Activated T-cell treated with anti-CD3 and anti-CD28 coated beads, Interleukin-2, amount 50 U/mL, for 1 hour (primary cell): ENCODE measurements around the gene CATSPERE.
"Not testable (repeated sequence)": the region's sequence is repeated elsewhere in the genome, so short reads cannot be mapped to it uniquely, and the experiment has no call there.

Source experiments
- DNase-seq: peaks from one replicate; pipeline ENCODE4 v3.0.0-alpha.2; 2020

The CATSPERE gene

DNA sequence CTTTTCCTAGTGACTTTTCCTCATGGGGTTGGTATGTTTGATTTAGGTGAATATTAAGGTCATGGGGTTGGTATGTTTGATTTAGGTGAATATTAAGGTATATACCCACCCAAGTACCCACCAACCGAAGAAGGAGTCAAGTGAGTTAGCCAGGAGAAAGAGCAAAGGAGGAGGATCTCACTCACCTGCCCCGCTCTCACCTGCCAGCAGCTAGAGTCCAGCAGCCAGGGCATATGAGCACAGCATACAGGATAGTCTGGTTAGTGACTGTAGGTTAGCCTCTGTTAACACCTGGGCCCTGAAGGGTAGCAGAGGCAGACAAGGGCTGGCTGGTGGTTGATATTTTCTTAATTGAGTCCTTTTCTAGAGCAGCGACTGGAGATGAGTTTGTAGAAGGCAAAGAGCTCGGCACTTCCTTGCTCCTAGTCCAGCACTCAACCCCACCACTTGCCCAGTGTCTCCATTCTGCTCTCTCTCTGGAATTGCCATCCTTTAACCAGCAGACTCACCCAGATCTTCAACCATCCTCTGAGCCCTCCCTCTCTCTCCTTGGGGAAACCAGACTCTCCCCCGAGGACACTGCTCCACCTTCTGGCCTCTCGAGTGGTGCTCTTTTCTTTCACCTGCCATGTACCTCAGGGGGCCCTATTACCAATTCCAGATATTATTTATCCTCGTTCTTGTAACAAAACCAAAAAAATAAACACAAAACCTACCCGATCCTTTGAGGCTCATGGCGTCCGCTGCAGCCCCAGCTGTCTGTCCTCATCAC, 175.6 kb downstream of the CATSPERE start:
- no peak for DNase-seq

DNA sequence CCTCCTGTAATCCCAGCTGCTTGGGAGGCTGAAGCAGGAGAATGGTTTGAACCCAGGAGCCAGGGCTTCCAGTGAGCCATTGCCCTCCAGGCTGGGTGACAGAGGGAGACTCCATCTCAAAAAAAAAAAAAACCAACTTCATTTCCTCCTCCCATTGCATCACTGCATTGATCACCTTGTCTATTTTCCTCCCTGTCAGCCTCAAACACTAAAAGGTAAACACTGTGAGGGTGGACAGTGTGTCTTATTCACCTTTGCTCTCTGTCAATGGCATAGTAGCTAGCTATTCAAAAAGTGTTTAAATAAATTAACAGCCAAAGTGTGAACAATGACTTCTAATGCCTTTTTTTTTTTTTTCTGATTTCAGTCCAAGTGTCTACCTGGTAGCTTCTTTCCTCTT, 178.5 kb downstream of the CATSPERE start:
- DNase-seq, result no peak

DNA sequence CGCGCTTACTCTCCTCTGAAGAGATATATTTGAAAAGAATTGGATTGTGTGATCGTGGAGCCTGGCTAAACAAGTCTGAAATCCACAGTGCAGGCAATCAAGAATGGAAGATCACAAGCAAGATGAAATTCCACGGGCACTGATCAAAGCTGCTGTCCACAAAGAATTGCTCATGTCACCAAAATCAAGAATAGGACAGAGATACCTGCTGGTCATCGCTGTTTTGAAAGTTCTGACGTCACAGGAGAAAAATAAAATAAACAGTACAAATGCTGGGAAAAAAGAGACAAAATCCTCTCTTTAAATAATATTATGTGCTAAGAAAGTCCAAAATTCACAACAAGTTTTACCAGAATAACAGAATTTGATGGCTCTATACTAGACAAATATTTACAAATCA, 179.8 kb downstream of the CATSPERE start:
- no peak for DNase-seq

DNA sequence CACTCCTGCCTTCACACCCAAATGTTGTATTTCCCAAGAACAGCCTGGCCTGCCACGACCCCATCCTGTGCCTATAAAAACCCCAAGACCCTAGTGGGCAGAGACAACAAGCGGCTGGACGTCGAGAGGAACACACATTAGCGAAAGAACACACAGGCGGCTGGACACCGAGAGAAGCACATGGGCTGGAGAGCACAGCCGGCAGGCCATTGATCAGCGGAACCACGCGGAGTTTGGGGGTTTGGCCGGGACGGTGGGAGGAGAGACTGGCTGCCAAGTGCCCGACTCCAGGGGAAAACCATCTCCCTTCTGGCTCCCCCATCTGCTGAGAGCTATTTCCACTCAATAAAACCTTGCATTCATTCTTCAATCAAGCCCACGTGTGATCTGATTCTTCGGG, 181.5 kb downstream of the CATSPERE start:
- DNase-seq, result no peak

DNA sequence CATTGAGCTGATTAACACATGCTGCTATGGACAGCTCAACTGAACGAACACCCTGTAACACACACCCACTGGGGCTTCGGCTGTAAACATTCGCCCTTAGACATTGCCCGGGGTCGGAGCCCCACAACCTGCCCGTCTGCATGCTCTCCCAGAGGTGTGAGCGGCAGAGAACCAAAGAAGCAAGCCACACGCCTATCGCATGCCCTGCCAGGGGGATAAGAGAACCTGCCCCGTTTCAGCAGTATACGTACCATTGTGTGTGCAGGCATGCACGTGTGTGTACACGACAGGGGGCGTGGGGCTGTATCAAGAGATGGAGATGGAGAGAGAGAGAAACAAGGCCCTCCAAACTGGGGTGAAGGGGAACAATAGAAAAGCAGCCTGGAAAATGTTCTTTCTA, 181.9 kb downstream of the CATSPERE start:
- DNase-seq, result no peak

DNA sequence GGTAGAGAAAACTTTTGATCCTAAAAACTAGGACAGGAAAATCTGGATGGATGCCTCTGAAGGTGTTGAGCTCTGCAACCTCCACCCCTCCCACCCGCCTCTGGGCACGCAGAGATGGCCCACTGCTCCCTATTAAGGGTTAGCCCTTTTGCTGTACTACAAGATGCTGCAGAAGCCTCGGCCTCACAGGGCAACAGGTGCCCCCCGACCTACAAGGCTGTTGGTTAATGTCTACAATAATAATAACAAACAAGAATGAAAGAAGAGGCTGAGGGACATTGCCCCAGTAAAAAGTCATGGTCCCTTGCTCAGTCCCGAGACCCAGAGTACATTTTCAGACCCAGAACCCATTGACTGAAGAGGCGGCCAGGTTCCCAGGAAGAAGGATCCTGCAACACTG, 184.3 kb downstream of the CATSPERE start:
- no peak for DNase-seq

DNA sequence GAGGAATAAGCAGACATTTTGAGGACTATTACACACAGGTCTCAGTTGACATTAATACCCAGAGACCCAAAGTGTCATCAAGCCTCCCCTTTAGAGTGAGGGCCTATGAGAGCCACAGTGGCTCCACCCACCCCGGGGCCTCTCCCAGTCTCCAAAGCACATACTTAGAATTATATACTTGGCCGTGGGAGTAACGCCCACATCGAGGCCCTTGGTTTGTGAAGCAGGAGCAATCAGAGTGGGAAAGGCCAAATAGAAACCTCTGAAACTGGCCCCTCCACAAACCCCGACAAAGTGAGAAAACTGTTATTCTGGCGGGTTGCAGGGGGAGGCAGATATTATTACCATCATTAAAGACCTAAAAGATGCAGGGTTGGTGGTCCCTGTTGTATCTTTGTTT, 184.8 kb downstream of the CATSPERE start:
- DNase-seq, result no peak

DNA sequence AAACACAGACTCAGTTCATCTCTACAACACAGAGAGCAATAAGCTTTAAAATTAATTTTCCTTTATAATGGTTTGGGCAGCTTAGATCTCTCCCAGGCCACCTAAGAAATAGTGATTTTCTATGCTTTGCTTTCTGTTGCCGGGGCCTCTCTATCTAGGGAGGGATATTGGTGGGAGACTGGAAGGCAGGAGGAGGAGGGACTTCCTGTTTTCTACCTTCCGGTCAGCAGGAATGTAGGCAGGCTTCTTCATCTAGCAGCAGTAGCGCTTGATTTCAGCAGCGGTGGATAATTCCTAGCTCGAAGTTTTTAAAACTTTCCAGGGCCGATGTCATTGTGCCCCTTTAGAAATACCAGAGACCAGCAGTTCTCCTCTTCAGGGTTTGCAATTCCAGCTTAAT, 186.7 kb downstream of the CATSPERE start:
- no peak for DNase-seq

DNA sequence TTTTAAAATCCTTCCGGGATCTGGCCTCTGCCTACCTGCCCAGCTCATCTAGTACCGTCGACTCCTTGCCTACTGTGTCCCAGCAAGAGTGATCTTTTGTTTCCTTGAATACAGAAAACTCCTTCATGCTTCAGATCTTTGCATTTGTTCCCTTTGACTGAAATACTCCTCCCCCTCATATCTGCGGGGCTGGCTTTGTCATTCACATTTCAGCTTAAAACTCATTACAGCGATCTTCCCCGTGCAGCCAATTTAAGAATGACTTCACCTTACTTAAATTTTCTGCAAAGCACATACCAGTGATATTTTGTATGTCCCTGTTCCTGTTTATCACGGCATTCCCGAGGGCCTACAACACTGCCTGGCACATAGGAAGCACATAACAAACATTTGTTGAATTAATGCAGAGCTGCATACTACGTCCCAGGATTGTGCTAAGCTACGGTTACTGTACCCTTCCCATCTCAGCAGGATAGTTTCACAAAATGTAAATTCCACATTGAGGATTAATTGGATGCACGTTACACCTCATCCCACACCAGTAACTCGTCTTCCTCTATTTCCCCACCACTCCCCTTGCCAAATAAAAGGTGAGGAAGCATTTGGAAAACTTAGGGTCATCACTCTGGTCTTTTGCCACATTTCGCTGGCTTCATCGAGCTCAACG, 191.0 kb downstream of the CATSPERE start:
- no peak for DNase-seq

DNA sequence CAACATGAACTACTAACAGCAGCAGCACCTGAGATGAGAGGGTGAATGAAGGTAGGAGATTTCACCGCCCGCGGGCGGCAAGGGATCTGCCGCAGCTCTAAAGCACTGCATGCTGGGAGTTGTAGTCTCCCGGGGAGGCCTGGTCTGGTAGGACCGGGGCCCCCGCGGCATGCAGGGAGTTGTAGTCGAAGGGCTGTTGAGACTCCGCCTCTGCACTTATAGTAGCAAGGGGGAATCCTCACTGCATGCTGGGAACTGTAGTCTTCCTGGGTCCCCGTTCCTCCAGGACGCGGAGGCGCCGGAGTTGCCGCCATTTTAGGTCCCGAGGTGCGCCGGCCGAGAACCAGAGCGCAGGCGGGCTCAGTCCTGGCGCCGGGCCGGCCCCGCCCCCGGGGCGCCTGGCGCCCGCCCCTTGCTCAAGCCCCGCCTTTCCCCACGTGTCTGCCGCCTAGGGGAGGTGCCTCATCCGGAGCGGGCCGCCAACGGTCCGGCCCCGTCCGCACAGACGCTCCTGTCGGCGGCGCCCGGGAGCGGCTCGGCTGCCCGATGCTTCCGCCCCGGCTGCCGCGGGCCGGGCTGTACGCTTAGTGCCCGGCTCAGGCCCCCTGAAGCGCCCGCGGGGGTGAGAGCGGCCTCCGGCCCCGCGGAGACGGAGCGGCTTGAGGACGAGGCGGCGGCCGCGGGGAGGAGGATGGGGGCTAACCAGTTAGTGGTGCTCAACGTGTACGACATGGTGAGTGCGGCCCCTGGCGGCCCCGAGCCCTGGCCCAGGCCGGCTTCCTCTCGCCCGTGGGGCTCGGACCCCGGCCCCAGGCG, 191.8 kb downstream of the CATSPERE start, which contains the start of gene DESI2:
Gene DESI2, plus strand, starts transcription at position 504 of the 816 bp plus-strand sequence. Its CDS starts 188 bp downstream, at position 692.
- DNase-seq, result peak; percentile 98

DNA sequence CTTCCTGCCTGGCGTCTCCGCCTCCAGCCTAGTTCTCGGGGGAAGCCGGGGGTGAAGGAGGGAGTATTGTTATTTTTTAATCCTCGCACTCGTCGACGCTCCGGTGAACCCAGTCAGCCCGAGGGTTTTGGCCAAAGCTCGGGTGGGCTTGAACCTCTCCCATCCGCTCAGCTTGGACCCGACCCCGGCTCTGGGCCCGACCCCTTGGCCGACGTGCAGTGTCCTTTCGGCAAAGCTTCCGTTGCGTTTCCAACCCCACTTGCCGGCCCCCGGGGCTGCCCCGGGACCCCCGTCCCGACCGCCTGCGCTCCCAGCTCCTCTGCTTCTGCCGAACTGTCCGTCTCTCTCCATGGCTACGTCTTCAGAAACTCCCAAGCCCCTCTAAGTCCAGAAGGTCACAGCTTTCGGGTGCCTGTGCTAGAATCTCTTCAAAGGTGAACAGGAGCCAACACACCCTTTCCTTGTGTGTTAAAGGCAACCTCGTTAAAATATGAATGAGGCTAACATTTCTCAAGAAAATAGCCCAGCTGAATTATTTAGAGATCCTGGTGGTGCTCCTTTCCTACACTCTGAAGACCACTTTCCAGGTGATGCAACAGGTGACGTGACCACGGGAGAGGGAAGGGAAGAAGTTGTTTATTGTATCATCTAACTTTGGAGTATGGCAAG, 192.5 kb downstream of the CATSPERE start:
- no peak for DNase-seq

DNA sequence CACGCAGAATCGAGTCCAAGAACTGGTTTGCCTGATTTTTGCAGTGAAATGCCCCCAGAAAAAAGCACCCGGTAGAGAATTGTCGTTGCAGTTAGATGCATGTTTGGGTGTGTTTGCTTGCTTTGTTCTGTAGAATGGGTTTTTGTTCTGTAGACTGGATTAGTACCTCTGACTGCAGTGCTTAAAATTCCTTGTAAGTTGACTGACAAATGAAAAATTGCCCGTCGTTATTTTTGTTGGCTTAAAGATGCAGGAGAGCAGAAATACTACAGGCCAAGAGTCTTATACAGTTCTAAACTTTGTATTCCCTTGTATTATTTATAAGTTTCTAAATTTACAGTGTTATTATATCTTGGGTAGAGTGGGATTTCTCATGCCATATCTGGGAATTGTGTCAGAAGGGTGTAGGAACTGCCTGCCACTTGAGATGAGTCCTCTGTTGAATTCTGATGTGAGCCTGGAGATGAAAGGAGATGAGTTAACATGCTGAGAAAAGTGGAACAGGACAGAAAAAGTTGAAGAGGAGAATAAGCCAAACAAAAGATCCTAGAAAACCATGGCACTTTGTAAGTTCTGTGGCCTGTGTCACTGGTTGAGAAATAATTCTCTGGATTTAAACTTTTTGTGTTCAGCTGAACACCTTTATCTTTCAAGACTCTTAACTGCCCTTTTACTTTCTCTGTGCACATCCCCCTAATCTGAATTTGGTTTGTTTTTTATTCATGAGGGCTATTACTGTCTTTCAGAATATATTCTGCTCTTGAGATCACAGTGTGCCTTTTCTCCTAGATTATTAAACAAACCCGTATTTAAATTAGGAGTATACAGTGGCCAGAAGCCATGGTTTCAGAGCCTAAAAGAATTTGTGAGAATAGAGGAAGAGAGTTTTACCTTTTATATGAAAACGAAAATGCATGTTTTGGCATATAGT, 193.3 kb downstream of the CATSPERE start:
- no peak for DNase-seq

DNA sequence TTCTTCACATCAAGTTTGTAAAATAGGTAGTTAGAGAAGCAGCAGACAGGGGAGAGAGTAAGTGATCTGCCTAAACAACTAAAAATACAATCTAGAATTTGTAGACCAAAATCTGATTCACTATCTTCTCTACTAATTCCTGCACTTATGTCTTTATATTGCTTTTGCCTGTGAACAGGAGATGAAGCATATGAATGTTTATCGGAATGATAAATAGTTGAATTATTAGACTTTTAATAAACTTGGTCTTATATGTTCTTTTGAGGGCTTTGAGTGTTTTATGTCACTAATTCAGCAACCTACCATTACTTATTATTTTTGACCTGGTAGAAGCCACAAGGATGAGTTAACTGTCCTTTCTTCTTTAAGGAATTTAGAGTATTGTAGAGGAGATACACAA, 194.1 kb downstream of the CATSPERE start:
- no peak for DNase-seq

DNA sequence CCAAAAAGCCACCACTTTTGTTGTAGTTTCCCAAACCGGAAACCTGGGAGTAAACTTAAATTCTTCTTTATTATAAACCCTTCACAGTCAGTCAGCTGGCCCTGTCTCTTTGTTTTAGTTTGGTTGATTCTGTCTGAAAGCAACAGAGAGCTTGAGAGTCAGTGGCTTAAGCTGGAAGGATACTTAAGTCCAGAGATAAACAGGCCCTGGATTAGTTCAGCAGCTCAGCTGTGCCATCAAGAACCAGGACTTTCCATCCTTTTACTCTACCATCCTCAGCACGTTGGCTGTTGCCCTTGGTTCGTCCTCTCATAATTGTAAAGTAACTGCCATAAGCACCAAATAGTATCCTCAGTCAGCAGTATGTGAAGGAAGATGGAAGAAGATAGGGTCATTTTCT, 196.3 kb downstream of the CATSPERE start:
- DNase-seq, result no peak

DNA sequence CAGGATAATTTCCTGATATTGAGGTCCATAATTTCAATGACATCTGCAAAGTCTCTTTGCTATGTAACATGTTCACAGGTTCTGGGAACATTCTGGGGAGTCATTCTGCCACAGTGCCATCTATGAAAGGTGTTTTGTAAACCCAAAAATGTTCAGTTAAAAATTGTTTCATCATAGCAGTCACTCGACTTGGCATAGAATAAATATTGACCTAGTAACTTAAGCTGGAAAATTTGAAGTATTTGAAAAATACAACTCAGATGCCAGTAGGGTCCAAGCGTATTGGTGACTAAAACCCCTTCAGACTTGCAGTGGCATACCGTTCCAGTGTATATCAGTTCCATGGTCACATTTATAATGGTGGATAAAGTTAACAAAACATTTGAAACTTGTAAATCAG, 198.6 kb downstream of the CATSPERE start:
- DNase-seq, result no peak

DNA sequence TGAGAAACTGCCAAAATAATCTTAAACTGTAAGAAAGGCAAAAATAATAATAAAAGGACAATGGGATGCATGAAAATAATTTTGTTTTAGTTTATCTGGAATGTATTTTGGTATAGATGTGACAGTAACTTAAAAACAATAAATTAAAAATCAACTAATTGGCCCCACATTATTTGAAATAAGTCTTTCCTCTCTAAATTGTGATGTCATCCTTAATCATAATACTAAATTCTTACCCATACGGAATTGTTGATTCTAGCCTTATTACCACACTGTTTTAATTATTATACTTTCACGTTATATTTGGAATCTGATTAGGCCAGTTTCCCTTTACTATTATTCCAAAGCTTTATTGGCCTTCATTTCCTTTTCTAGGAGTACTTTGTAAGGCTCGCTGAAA, 199.5 kb downstream of the CATSPERE start:
- no peak for DNase-seq

DNA sequence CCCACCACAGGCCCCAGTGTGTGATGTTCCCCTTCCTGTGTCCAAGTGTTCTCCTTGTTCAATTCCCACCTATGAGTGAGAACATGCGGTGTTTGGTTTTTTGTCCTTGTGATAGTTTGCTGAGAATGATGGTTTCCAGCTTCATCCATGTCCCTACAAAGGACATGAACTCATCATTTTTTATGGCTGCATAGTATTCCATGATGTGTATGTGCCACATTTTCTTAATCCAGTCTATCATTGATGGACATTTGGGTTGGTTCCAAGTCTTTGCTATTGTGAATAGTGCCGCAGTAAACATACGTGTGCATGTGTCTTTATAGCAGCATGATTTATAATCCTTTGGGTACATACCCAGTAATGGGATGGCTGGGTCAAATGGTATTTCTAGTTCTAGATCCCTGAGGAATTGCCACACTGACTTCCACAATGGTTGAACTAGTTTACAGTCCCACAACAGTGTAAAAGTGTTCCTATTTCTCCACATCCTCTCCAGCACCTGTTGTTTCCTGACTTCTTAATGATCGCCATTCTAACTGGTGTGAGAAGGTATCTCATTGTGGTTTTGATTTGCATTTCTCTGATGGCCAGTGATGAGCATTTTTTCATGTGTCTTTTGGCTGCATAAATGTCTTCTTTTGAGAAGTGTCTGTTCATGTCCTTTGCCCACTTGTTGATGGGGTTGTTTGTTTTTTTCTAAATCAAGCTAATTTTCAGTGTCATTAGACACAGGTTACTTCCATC, 200.7 kb downstream of the CATSPERE start:
- DNase-seq, result not testable (repeated sequence)

DNA sequence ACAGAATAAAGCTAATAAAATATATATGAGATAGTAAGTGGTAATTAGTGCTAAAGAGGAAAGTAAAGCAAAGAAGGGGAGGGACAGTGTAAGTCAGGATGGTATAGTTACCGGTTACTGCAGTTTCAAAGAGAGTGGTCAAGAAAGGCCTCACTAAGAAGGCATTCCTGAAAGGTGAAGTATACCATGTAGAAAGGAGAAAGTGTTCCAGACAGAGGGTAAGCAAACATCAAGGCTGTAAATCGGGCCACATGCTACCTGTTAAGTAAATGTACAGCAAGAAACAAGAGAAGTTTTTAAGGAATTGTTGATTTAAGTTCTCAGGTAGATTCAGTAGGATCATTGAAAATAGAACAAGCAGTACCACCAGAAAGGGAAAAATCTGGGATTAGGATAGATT, 201.5 kb downstream of the CATSPERE start:
- no peak for DNase-seq

DNA sequence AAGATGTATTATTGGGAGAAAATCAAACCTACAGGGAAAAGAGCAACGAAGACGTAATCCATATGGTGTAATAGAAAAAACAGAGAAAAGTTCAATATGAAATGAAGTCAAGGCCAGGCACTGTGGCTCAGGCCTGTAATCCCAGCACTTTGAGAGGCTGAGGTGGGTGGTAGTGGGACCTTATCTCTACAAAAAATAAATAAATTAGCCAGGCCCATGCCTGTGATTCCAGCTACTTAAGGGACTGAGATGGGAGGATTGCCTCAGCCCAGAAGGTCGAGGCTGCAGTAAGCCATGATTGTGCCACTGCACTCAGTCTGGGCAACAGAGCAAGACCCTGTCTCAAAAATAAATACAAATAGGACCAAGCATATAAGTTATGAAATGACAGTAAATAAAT, 203.3 kb downstream of the CATSPERE start:
- no peak for DNase-seq

DNA sequence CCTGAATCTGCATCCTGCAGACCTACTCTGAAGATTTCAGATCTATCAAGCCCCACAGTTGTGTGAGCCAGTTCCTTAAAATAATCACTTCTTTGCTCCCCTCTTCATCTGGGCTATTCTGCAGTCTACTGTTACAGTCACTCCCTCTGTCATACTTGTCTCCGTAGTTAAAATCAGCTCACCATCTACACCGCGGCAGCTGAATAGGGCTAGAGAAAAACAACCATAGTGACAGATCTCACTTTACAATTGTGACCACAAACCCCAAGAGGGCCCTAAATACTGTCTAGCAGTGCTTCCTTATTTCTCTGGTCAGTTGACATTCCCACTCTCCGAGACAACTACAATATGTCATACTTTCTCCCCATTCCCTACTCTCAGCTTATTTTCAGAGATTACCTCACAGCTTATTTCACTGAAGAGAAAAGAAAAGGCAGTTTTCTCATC, 204.7 kb downstream of the CATSPERE start:
- no peak for DNase-seq
